Mesendoderm (in vitro differentiated cells): ENCODE data around the gene LMO1.

Experiments
- DNase-seq: peaks from one replicate; pipeline ENCODE4 v3.0.0; 2013
- H2AK5ac ChIP-seq: 2 replicates; pipeline ENCODE4 v1.6.1; 2013; ENCODE audit warnings: low read length, inconsistent platforms
- H2BK120ac ChIP-seq: 2 replicates; pipeline ENCODE4 v1.6.1; 2013; ENCODE audit warnings: low read depth, mild to moderate bottlenecking, low read length, moderate library complexity, mixed read lengths
- H2BK15ac ChIP-seq: replicated peaks from 2 replicates; pipeline ENCODE4 v1.6.1; 2013; ENCODE audit warnings: low read depth, mild to moderate bottlenecking, moderate library complexity
- H2BK5ac ChIP-seq: 2 replicates; pipeline ENCODE4 v1.6.1; 2013; ENCODE audit warnings: low read length, inconsistent platforms
- H3K18ac ChIP-seq: 2 replicates; pipeline ENCODE4 v1.6.1; 2013; ENCODE audit warnings: mild to moderate bottlenecking, low read length, mixed read lengths
- H3K23ac ChIP-seq: one replicate; pipeline ENCODE4 v1.6.1; 2013; ENCODE audit warnings: low read length
- H3K27ac ChIP-seq: 2 replicates; pipeline ENCODE4 v1.5.1; 2013; ENCODE audit warnings: low read depth, mild to moderate bottlenecking, inconsistent platforms, low read length, moderate library complexity
- H3K27me3 ChIP-seq: 2 replicates; pipeline ENCODE4 v1.6.1; 2013; ENCODE audit warnings: low read length, control low read depth, mild to moderate bottlenecking, inconsistent platforms; ENCODE audit not compliant: insufficient read depth, poor library complexity
- H3K36me3 ChIP-seq: 2 replicates; pipeline ENCODE4 v1.6.1; 2013; ENCODE audit warnings: low read length, inconsistent platforms; ENCODE audit not compliant: control insufficient read depth, insufficient read depth
- H3K4ac ChIP-seq: one replicate; pipeline ENCODE4 v1.6.1; 2013; ENCODE audit warnings: low read depth, mild to moderate bottlenecking, low read length, moderate library complexity
- H3K4me1 ChIP-seq: 2 replicates; pipeline ENCODE4 v1.6.1; 2013; ENCODE audit warnings: low read depth, low read length, inconsistent platforms; ENCODE audit not compliant: control insufficient read depth
- H3K4me2 ChIP-seq: 2 replicates; pipeline ENCODE4 v1.6.1; 2013; ENCODE audit warnings: low read length
- H3K4me3 ChIP-seq: 2 replicates; pipeline ENCODE4 v1.5.1; 2013; ENCODE audit warnings: mild to moderate bottlenecking, low read length
- H3K56ac ChIP-seq: one replicate; pipeline ENCODE4 v1.6.1; 2013; ENCODE audit warnings: low read length
- H3K79me1 ChIP-seq: 2 replicates; pipeline ENCODE4 v1.6.1; 2013; ENCODE audit warnings: low read length, inconsistent platforms
- H3K79me2 ChIP-seq: 2 replicates; pipeline ENCODE4 v1.6.1; 2013; ENCODE audit warnings: mild to moderate bottlenecking, low read length; ENCODE audit not compliant: control insufficient read depth, insufficient read depth
- H3K9ac ChIP-seq: 2 replicates; pipeline ENCODE4 v1.6.1; 2013; ENCODE audit warnings: low read length, inconsistent platforms
- H4K5ac ChIP-seq: one replicate; pipeline ENCODE4 v1.6.1; 2013; ENCODE audit warnings: low read length
- H4K8ac ChIP-seq: one replicate; pipeline ENCODE4 v1.6.1; 2013; ENCODE audit warnings: low read depth, mild to moderate bottlenecking, control low read depth, low read length, moderate library complexity
- WGBS: extraction: QIAGEN DNeasy Blood & Tissue Kit; methylation state at CpG from one replicate; pipeline ENCODE4 v1.1.7; 2013; ENCODE audit warnings: low lambda C conversion rate, missing lambda C conversion rate; ENCODE audit not compliant: insufficient coverage; ENCODE audit errors: extremely low coverage; 5-methylcytosine and 5-hydroxymethylcytosine counted together

The LMO1 gene

DNA sequence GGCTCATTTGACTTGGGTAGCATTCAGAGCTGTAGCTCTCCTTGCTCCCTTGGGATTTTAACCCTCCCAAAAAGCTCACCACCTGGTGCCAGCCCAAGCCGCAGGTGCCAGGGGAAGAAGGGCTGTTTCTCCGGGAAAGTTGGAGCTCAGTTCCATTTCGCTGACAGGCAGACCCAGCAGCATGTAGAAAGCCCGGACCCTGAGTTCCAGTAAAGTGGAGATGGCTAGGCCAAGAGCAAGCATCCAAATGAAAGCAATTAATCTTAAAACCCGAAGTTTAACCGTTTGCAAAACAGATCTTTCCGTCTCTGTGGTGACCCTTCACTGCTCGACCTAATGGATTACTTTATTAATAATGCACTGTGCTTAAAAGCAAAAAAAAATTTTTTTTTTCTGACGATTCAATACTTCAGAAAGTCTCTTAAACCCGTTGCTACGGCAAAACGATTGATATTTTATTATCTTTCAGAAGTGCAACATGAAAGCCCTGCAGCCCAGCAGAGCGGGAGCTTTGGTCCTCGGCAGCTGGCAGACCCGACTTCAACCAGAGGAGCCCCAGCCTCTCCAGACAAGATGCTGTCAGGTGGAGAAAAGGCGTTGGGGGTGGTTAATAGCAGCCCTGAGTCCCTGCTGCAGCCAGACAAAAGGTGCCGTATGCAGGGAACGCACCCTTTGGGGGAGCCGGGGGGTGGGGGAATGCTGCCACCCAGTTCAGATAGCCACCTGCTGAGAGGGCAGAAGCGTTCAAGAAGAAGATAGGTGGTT is 3.3 kb downstream of the LMO1 start:
- H3K79me1 ChIP-seq, result no peaks in the 10 kb centered on the region
- H3K56ac ChIP-seq, result no peak overlapping the region
- no peak overlapping the region for H3K4me2 ChIP-seq
- no peak overlapping the region for H2BK120ac ChIP-seq
- no CpG with 5 or more reads among the region's 20 CpGs for WGBS
- H4K8ac ChIP-seq, result no peak overlapping the region
- no peak overlapping the region for H4K5ac ChIP-seq
- H2BK15ac ChIP-seq, result no peak overlapping the region
- H3K4ac ChIP-seq, result no peak overlapping the region
- no peaks in the 10 kb centered on the region for H3K36me3 ChIP-seq
- no peak overlapping the region for H3K4me3 ChIP-seq
- H3K18ac ChIP-seq, result no peak overlapping the region
- peaks cover 9% of the 10 kb centered on the region for H3K27me3 ChIP-seq
- H3K79me2 ChIP-seq, result no peaks in the 10 kb centered on the region
- no peak overlapping the region for H3K23ac ChIP-seq
- DNase-seq, result no peak
- H2BK5ac ChIP-seq, result no peak overlapping the region
- no peak overlapping the region for H3K9ac ChIP-seq
- no peak overlapping the region for H3K27ac ChIP-seq
- peaks cover 2% of the 10 kb centered on the region for H3K4me1 ChIP-seq
- H2AK5ac ChIP-seq, result no peak overlapping the region

DNA sequence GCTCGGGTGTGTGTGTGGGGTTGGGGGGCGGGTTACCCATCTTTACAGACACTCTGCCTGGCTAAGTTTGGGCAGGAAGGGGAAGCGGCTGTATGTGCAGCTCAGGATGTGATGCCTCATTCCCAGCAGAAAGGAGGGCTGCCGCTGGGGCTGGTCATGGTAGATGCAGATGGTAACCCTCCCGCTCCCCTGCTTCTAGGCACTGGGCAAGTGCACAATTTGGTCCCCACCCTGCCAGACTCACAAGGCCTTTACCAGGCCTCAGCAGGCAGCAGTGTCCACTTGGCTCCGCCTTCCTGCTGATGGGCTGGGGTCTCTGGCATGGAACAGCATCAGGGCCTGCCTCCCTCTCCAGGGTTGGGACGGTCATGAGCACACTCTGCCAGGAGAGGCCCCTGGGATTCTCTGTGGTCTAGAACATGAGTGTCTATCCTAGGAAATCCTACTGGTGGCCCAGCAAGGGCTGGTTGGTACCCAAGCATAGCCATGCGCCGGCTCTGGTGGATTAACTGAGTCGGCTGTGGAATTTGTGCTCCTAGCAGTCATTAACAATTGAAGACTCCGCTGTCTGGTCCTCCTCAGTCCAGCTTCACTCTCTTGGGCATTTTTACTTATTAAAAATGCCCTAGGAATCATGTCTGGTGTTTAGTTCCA is 4.2 kb downstream of the LMO1 start:
- Histone ChIP-seq H4K5ac (no peak overlapping the region), H3K36me3 (no peaks in the 10 kb centered on the region), H4K8ac (no peak overlapping the region), H3K4me1 (peaks cover 2% of the 10 kb centered on the region), H3K4ac (no peak overlapping the region), H3K79me2 (no peaks in the 10 kb centered on the region), H2AK5ac (no peak overlapping the region), H3K56ac (no peak overlapping the region), H3K27ac (no peak overlapping the region), H3K18ac (no peak overlapping the region), H2BK15ac (no peak overlapping the region), H3K4me2 (no peak overlapping the region), H2BK5ac (no peak overlapping the region), H3K79me1 (no peaks in the 10 kb centered on the region), H2BK120ac (no peak overlapping the region), H3K23ac (no peak overlapping the region), H3K27me3 (peaks cover 9% of the 10 kb centered on the region), H3K9ac (no peak overlapping the region), H3K4me3 (no peak overlapping the region)
- DNase-seq, result no peak
- WGBS, result no CpG with 5 or more reads among the region's 11 CpGs

DNA sequence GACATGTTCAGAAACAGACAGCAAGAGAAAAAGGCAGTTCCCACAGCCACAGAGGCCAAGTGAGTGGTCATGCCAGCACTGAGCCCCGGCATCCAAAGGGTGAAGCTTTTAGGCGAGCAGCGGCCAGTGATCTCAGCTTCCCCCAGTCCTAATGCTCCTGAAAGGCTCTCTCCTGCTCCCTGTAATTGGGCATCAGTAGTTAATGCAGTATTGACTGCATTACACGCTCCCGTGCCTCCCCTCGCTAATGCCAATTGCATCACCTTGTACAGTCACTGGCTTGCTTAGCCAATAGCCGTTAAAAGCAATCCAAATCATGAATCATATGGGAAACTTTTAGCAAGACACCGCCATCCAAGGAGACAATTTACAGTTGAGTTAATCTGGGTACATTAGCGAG is 4.9 kb downstream of the LMO1 start:
- no peak overlapping the region for H3K9ac ChIP-seq
- H3K36me3 ChIP-seq, result no peaks in the 10 kb centered on the region
- H3K27ac ChIP-seq, result no peak overlapping the region
- H3K4me2 ChIP-seq, result no peak overlapping the region
- no peak overlapping the region for H3K56ac ChIP-seq
- H3K79me1 ChIP-seq, result no peaks in the 10 kb centered on the region
- H4K8ac ChIP-seq, result no peak overlapping the region
- no peak overlapping the region for H3K4ac ChIP-seq
- H3K4me3 ChIP-seq, result no peak overlapping the region
- no CpG with 5 or more reads among the region's 9 CpGs for WGBS
- H3K18ac ChIP-seq, result no peak overlapping the region
- H2BK120ac ChIP-seq, result no peak overlapping the region
- no peak overlapping the region for H3K23ac ChIP-seq
- no peak overlapping the region for H2AK5ac ChIP-seq
- H2BK15ac ChIP-seq, result no peak overlapping the region
- H2BK5ac ChIP-seq, result no peak overlapping the region
- peaks cover 2% of the 10 kb centered on the region for H3K4me1 ChIP-seq
- no peak overlapping the region for H4K5ac ChIP-seq
- DNase-seq, result no peak
- H3K79me2 ChIP-seq, result no peaks in the 10 kb centered on the region
- peaks cover 5% of the 10 kb centered on the region for H3K27me3 ChIP-seq

DNA sequence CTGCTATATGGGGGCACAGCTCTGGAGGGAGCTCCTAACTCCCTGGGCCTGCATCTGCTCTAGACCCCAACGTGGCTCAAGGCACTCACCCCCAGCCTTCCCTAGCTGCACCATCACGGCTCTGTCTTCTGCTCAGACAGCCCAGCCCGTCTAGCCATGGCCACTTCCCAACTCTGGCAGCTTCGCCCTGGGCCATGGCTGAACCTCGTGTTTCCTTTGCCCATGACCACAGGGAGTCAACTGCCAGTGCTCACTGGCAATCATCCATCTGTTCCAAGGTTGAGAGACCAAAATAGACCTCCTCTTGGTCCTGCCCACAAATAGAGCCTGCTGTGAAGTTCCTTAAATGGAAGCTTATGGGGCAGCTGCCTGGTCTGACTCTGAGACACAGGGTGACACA is 5.4 kb downstream of the LMO1 start:
- no CpG with 5 or more reads among the region's 5 CpGs for WGBS
- Histone ChIP-seq H3K36me3 (no peaks in the 10 kb centered on the region), H2AK5ac (no peak overlapping the region), H3K9ac (no peak overlapping the region), H3K79me1 (no peaks in the 10 kb centered on the region), H3K23ac (no peak overlapping the region), H3K56ac (no peak overlapping the region), H4K8ac (no peak overlapping the region), H3K4ac (no peak overlapping the region), H3K18ac (no peak overlapping the region), H3K27me3 (peaks cover 3% of the 10 kb centered on the region), H3K4me3 (no peak overlapping the region), H2BK15ac (no peak overlapping the region), H3K79me2 (no peaks in the 10 kb centered on the region), H3K27ac (no peak overlapping the region), H2BK120ac (no peak overlapping the region), H2BK5ac (no peak overlapping the region), H3K4me2 (no peak overlapping the region), H4K5ac (no peak overlapping the region), H3K4me1 (no peaks in the 10 kb centered on the region)
- DNase-seq, result no peak

DNA sequence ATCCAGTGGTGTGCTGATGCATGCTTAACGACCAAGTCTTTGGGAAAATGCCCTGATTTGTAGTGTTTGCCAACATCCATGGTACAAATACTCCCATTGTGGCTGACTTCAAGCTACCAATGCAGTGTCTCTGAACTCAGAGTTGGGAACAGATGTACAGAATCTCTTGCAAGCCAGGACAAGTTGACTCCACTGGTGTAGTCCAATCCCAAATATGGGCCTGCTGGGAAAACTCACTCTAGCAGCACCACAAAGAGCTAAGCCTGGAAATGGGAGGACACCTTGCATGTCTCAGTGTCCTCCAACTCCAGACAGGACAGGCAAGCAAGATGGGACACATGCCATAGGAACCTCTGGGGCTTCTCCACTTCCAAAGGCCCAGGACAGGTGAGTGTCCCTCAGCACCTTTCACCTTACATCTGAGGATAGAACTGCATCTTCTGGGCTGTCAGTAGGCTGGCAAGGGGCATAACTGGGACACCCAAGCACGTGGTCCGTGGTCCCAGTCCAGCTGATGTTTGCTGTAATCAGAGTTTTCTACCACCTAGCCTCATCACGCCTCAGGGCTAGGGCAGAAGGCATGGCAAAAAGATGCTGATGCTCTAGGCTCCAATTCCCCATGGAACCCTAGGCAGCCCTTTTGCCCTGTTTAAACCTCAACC is 6.5 kb downstream of the LMO1 start:
- Histone ChIP-seq H3K27me3 (peaks cover 2% of the 10 kb centered on the region), H3K4me2 (no peak overlapping the region), H3K4me3 (no peak overlapping the region), H3K4me1 (no peaks in the 10 kb centered on the region), H4K5ac (no peak overlapping the region), H3K4ac (no peak overlapping the region), H4K8ac (no peak overlapping the region), H3K56ac (no peak overlapping the region), H3K23ac (no peak overlapping the region), H2BK5ac (no peak overlapping the region), H2BK120ac (no peak overlapping the region), H3K79me2 (no peaks in the 10 kb centered on the region), H2BK15ac (no peak overlapping the region), H3K18ac (no peak overlapping the region), H3K79me1 (no peaks in the 10 kb centered on the region), H3K36me3 (no peaks in the 10 kb centered on the region), H3K27ac (no peak overlapping the region), H2AK5ac (no peak overlapping the region), H3K9ac (no peak overlapping the region)
- WGBS, result no CpG with 5 or more reads among the region's 4 CpGs
- DNase-seq, result no peak
